ENCODE results near the gene JARID2.

DNA sequence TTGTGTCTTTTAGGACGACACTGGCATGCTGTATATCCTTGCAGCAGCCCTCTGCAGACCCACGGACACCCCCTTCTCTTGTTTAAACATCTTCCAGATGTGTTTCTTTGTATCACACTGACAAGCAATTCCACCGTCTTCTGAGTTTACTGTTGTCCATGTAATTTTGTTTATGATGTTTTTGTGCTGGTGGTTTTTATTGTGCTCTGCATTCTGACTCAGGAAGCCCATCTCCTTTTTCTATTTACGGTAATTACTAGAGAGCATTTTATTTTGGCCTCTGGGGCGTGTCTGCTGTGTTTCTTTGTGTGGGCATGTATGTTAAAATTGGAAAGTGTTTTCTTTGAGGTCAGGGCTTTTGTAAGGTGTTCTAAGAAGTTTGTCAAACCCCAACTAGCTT is 111.9 kb downstream of the JARID2 start:
- TF ChIP-seq, protein P1, sequence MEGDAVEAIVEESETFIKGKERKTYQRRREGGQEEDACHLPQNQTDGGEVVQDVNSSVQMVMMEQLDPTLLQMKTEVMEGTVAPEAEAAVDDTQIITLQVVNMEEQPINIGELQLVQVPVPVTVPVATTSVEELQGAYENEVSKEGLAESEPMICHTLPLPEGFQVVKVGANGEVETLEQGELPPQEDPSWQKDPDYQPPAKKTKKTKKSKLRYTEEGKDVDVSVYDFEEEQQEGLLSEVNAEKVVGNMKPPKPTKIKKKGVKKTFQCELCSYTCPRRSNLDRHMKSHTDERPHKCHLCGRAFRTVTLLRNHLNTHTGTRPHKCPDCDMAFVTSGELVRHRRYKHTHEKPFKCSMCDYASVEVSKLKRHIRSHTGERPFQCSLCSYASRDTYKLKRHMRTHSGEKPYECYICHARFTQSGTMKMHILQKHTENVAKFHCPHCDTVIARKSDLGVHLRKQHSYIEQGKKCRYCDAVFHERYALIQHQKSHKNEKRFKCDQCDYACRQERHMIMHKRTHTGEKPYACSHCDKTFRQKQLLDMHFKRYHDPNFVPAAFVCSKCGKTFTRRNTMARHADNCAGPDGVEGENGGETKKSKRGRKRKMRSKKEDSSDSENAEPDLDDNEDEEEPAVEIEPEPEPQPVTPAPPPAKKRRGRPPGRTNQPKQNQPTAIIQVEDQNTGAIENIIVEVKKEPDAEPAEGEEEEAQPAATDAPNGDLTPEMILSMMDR (IDR thresholded peaks at IDR 0.05): no peak
- TF ChIP-seq EP300 (IDR thresholded peaks at IDR 0.05): no peak
- no peak for TF ChIP-seq POLR2A (IDR thresholded peaks at IDR 0.05)
- no peak for TF ChIP-seq POLR2AphosphoS5 (IDR thresholded peaks at IDR 0.05)
